Naive thymus-derived CD4-positive, alpha-beta T cell (primary cell): Measurements from ENCODE around the gene FAM228A. TPM values are rescaled to one million over a fixed set of nuclear protein-coding genes. Genes with fewer than 3 reads are reported as not detected.

ENCODE experiments used
- ATAC-seq: fragments of 150-1000 bp; cut with Tn5 transposase; 2 replicates; pipeline ENCODE4 v1.10.0; 2021; ENCODE audit warnings: mild to moderate bottlenecking, moderate library complexity
- CTCF ChIA-PET: fragments of 350-600 bp; sonication (Branson Sonifier 250); formaldehyde crosslinking; loops from one replicate; lab custom pipeline; 2021; ENCODE audit warnings: antibody characterized with exemption; lab: Charles Lee
- POLR2A ChIA-PET: fragments of 350-600 bp; sonication (Branson Sonifier 250); formaldehyde crosslinking; loops from one replicate; lab custom pipeline; 2021; ENCODE audit warnings: antibody characterized with exemption, inconsistent platforms; lab: Charles Lee
- DNase-seq, 9 donors: peaks; one replicate each; pipeline versions ENCODE4 v3.0.0 to v3.0.0-alpha.2; 2020 to 2022; ENCODE audit warnings: mixed read lengths in 1 of 9
- H3K27ac ChIP-seq: one replicate; pipeline ENCODE4 v1.7.0; 2013; ENCODE audit warnings: mild to moderate bottlenecking, low read depth, low read length, moderate library complexity
- H3K27me3 ChIP-seq, 2 donors: one replicate each; pipeline ENCODE4 v1.7.0; 2013; ENCODE audit warnings: low read length in 2 of 2, mild to moderate bottlenecking in 2 of 2, moderate library complexity in 2 of 2; ENCODE audit not compliant: control insufficient read depth in 2 of 2, insufficient read depth in 2 of 2
- H3K36me3 ChIP-seq, 3 experiments: 1 replicate in 2 of 3; 2 replicates in 1 of 3; pipeline ENCODE4 v1.7.0; 2013; ENCODE audit warnings: low read length in 3 of 3, mild to moderate bottlenecking in 3 of 3, moderate library complexity in 1 of 3; ENCODE audit not compliant: insufficient read depth in 3 of 3, control insufficient read depth in 2 of 3
- H3K4me1 ChIP-seq, 2 donors: one replicate each; pipeline ENCODE4 v1.7.0; 2013; ENCODE audit warnings: low read length in 2 of 2, mild to moderate bottlenecking in 2 of 2, moderate library complexity in 1 of 2; ENCODE audit not compliant: control insufficient read depth in 2 of 2, insufficient read depth in 2 of 2
- H3K4me3 ChIP-seq: 2 replicates; pipeline ENCODE4 v1.7.0; 2013; ENCODE audit warnings: mild to moderate bottlenecking, low read length
- H3K9me3 ChIP-seq, 3 experiments: 1 replicate in 2 of 3; 2 replicates in 1 of 3; pipeline ENCODE4 v1.7.0; 2013; ENCODE audit warnings: low read length in 3 of 3; ENCODE audit not compliant: control insufficient read depth in 2 of 3
- H3K27ac Mint-ChIP-seq, 9 donors: one replicate each; pipeline ENCODE4 v1.8.0; 2020 to 2022; ENCODE audit warnings: mixed read lengths in 9 of 9, mild to moderate bottlenecking in 8 of 9, moderate library complexity in 5 of 9, inconsistent platforms in 2 of 9
- H3K27me3 Mint-ChIP-seq, 5 donors: one replicate each; pipeline ENCODE4 v1.8.0; 2021 to 2022; ENCODE audit warnings: mixed read lengths in 5 of 5, mild to moderate bottlenecking in 1 of 5
- H3K36me3 Mint-ChIP-seq, 5 donors: one replicate each; pipeline ENCODE4 v1.8.0; 2020 to 2022; ENCODE audit warnings: mixed read lengths in 5 of 5, mild to moderate bottlenecking in 3 of 5, inconsistent platforms in 1 of 5
- H3K4me1 Mint-ChIP-seq, 7 donors: one replicate each; pipeline ENCODE4 v1.8.0; 2020 to 2022; ENCODE audit warnings: mixed read lengths in 7 of 7, mild to moderate bottlenecking in 3 of 7, inconsistent platforms in 1 of 7
- H3K4me3 Mint-ChIP-seq, 10 donors: one replicate each; pipeline ENCODE4 v1.8.0; 2020 to 2022; ENCODE audit warnings: mild to moderate bottlenecking in 10 of 10, mixed read lengths in 10 of 10, moderate library complexity in 6 of 10, inconsistent platforms in 2 of 10
- H3K9me3 Mint-ChIP-seq, 11 donors: one replicate each; pipeline ENCODE4 v1.8.0; 2020 to 2022; ENCODE audit warnings: mixed read lengths in 11 of 11, mild to moderate bottlenecking in 4 of 11, inconsistent platforms in 1 of 11, moderate library complexity in 1 of 11
- intact Hi-C, 2 donors: fragments of 100-400 bp; cut with micrococcal nuclease; formaldehyde crosslinking; loops; one replicate each; pipeline ENCODE4 v1.15.1; 2023
- polyA plus RNA-seq, 2 donors: library from polyadenylated mRNA; unstranded; fragments of 300-500 nt; fragmentation: Illumina TruSeq; gene quantifications; one replicate each; pipeline ENCODE4 v1.2.3, GENCODE V29; 2021
- total RNA-seq, 6 experiments: library from RNA in 5 of 6; stranded (reverse) in 5 of 6; gene quantifications; 1 replicate in 5 of 6; 2 replicates in 1 of 6; pipeline ENCODE4 v1.2.3 and lab custom pipeline; 2021 to 2026

FAM228A gene
- total and polyA plus RNA-seq, 7 experiments from 2014 or later: 0.54 to 1.4 (median 0.63) TPM; not detected in 4

- H3K4me1 ChIP-seq: no peaks in the 10 kb centered on the region
- H3K27me3 ChIP-seq: no peaks in the 10 kb centered on the region
- no peaks in the 10 kb centered on the region for H3K9me3 ChIP-seq
- Mint-ChIP-seq H3K4me3 (no peak overlapping the region), H3K36me3 (peaks cover 0 to 37% (median 17%) of the 10 kb centered on the region in 5 donors), H3K27ac (no peak overlapping the region), H3K9me3 (peaks cover 0 to 9% (median 0%) of the 10 kb centered on the region in 11 donors), H3K27me3 (peaks cover 0 to 3% (median 0%) of the 10 kb centered on the region in 5 donors), H3K4me1 (no peaks in the 10 kb centered on the region)
- DNase-seq (peak in 7 of 9 donors; percentile 7 to 43 (median 12)), ATAC-seq (peak; percentile 90)
- ChIA-PET CTCF (interaction anchor here (1.0 kb wide), 1 partner anchor 41 kb away, joined by 3 read pairs; no protein-coding TSS in a partner anchor), POLR2A (no interaction called here)
- no peaks in the 10 kb centered on the region for H3K36me3 ChIP-seq
- H3K27ac ChIP-seq: no peak overlapping the region
- intact Hi-C loops: loop anchor here (1.0 to 2.0 kb wide), 3 partner anchors 237 to 340 kb away; partner anchors contain the start of gene ATAD2B (in 1 of the 2)
- no peak overlapping the region for H3K4me3 ChIP-seq
Observed at GRCh38 chr2:24164416-24164973, 10.4 kb upstream of the FAM228A start.

- H3K9me3 ChIP-seq: no peaks in the 10 kb centered on the region
- no peaks in the 10 kb centered on the region for H3K27me3 ChIP-seq
- Mint-ChIP-seq H3K9me3 (peaks cover 0 to 4% (median 0%) of the 10 kb centered on the region in 11 donors), H3K36me3 (peaks cover 0 to 18% (median 5%) of the 10 kb centered on the region in 5 donors), H3K4me1 (no peaks in the 10 kb centered on the region), H3K27ac (no peak overlapping the region), H3K4me3 (no peak overlapping the region), H3K27me3 (peaks cover 4 to 12% (median 9%) of the 10 kb centered on the region in 5 donors)
- intact Hi-C loops: no loop called here
- ATAC-seq: no peak
- ChIA-PET CTCF (no interaction called here), POLR2A (no interaction called here)
- no peaks in the 10 kb centered on the region for H3K36me3 ChIP-seq
- no peak for DNase-seq
- no peak overlapping the region for H3K27ac ChIP-seq
- no peaks in the 10 kb centered on the region for H3K4me1 ChIP-seq
- H3K4me3 ChIP-seq: no peak overlapping the region
Observed at GRCh38 chr2:24169023-24169422, 5.8 kb upstream of the FAM228A start.

GRCh38 chr2:24175631-24176187, 856 bp downstream of the FAM228A start:
- no peaks in the 10 kb centered on the region for H3K36me3 ChIP-seq
- no peak overlapping the region for H3K27ac ChIP-seq
- Mint-ChIP-seq H3K27me3 (peaks cover 4 to 22% (median 12%) of the 10 kb centered on the region in 5 donors), H3K4me3 (no peak overlapping the region), H3K4me1 (peaks cover 0 to 4% (median 0%) of the 10 kb centered on the region in 7 donors), H3K36me3 (no peaks in the 10 kb centered on the region), H3K27ac (no peak overlapping the region), H3K9me3 (peaks cover 0 to 5% (median 0%) of the 10 kb centered on the region in 11 donors)
- CTCF ChIA-PET: no interaction called here
- intact Hi-C loops: no loop called here
- no peak for ATAC-seq
- no peak overlapping the region for H3K4me3 ChIP-seq
- DNase-seq: no peak
- POLR2A ChIA-PET: no interaction called here
- H3K9me3 ChIP-seq: no peaks in the 10 kb centered on the region
- no peaks in the 10 kb centered on the region for H3K4me1 ChIP-seq
- H3K27me3 ChIP-seq: no peaks in the 10 kb centered on the region

- no peaks in the 10 kb centered on the region for H3K9me3 ChIP-seq
- peaks cover 0 to 5% (median 0%) of the 10 kb centered on the region in 11 donors for H3K9me3 Mint-ChIP-seq
- POLR2A ChIA-PET: no interaction called here
- CTCF ChIA-PET: no interaction called here
- H3K4me3 ChIP-seq: no peak overlapping the region
- H3K4me1 ChIP-seq: no peaks in the 10 kb centered on the region
- no peaks in the 10 kb centered on the region for H3K36me3 ChIP-seq
- H3K36me3 Mint-ChIP-seq: no peaks in the 10 kb centered on the region
- DNase-seq: no peak
- peaks cover 0 to 4% (median 0%) of the 10 kb centered on the region in 7 donors for H3K4me1 Mint-ChIP-seq
- intact Hi-C loops: no loop called here
- peaks cover 4 to 22% (median 12%) of the 10 kb centered on the region in 5 donors for H3K27me3 Mint-ChIP-seq
- no peak overlapping the region for H3K4me3 Mint-ChIP-seq
- no peak overlapping the region for H3K27ac Mint-ChIP-seq
- no peaks in the 10 kb centered on the region for H3K27me3 ChIP-seq
- H3K27ac ChIP-seq: no peak overlapping the region
- ATAC-seq: no peak
Observed at GRCh38 chr2:24176326-24176725, 1.5 kb downstream of the FAM228A start.

- no peak overlapping the region for H3K27ac ChIP-seq
- H3K4me1 Mint-ChIP-seq: peaks cover 0 to 4% (median 0%) of the 10 kb centered on the region in 7 donors
- H3K27me3 ChIP-seq: no peaks in the 10 kb centered on the region
- no peaks in the 10 kb centered on the region for H3K9me3 ChIP-seq
- no peak overlapping the region for H3K4me3 ChIP-seq
- CTCF ChIA-PET: no interaction called here
- no peak overlapping the region for H3K4me3 Mint-ChIP-seq
- H3K27ac Mint-ChIP-seq: no peak overlapping the region
- ATAC-seq (no peak), DNase-seq (no peak)
- H3K27me3 Mint-ChIP-seq: peaks cover 0 to 5% (median 0%) of the 10 kb centered on the region in 5 donors
- H3K36me3 Mint-ChIP-seq: no peaks in the 10 kb centered on the region
- no peaks in the 10 kb centered on the region for H3K36me3 ChIP-seq
- H3K4me1 ChIP-seq: no peaks in the 10 kb centered on the region
- POLR2A ChIA-PET: no interaction called here
- no peaks in the 10 kb centered on the region for H3K9me3 Mint-ChIP-seq
- intact Hi-C loops: no loop called here
Observed at GRCh38 chr2:24179683-24180082, 4.8 kb downstream of the FAM228A start.

- peaks cover 0 to 2% (median 0%) of the 10 kb centered on the region in 7 donors for H3K4me1 Mint-ChIP-seq
Observed at GRCh38 chr2:24181849-24182248, 7.0 kb downstream of the FAM228A start.

More at GRCh38 chr2:24181849-24182248, 7.0 kb downstream of the FAM228A start:
- Histone ChIP-seq H3K4me3 (no peak overlapping the region), H3K36me3 (no peaks in the 10 kb centered on the region), H3K9me3 (no peaks in the 10 kb centered on the region), H3K27ac (no peak overlapping the region), H3K4me1 (no peaks in the 10 kb centered on the region), H3K27me3 (no peaks in the 10 kb centered on the region)
- Mint-ChIP-seq H3K9me3 (no peaks in the 10 kb centered on the region), H3K27ac (no peak overlapping the region), H3K27me3 (peaks cover 0 to 3% (median 0%) of the 10 kb centered on the region in 5 donors), H3K36me3 (peaks cover 0 to under 1% (median under 1%) of the 10 kb centered on the region in 5 donors), H3K4me3 (no peak overlapping the region)
- ChIA-PET CTCF (no interaction called here), POLR2A (no interaction called here)
- no peak for DNase-seq
- intact Hi-C loops: no loop called here
- ATAC-seq: no peak
